Measurements from ENCODE around the gene PELI2.

The PELI2 gene

DNA sequence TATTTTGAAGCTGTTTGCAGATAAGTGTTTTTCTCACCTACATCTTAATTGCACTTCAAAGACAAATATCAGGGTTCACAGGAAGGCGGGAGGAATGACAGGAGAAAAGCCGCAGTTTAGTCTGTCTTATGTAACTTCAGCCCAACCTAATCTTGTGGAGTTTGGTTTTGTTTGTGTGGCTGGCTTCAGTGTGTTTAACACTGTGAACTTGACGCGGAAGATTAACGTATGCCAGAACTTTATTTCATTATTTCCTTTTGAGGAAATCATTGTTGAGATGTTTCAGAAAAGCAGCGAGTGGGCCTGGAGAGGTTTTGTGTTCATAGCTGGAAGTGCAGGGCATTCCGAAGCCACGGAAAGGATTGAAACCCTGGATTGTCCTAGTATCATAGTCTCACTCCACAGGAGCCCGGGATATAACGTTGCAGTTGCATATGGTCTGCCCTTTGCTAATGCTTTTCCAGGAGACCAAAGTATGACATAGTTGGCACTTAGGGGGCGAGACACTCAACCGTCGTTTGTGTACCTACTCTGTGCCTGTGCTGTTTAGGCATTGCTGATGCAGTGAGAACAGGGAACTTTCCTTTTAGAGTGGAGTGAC, 2.0 kb downstream of the PELI2 start:
- DNase-seq, result no peak

- no peak for DNase-seq
Measured at GRCh38 chr14:56121816-56122215, 3.6 kb downstream of the PELI2 start.

GRCh38 chr14:56122301-56122700, 4.1 kb downstream of the PELI2 start:
- DNase-seq, result no peak

GRCh38 chr14:56124327-56124726, 6.1 kb downstream of the PELI2 start:
- DNase-seq, result no peak

GRCh38 chr14:56125772-56126636, 7.8 kb downstream of the PELI2 start:
- DNase-seq, result no peak

- no peak for DNase-seq
Measured at GRCh38 chr14:56126637-56126913, 8.4 kb downstream of the PELI2 start.

- DNase-seq, result no peak
Measured at GRCh38 chr14:56127156-56127555, 8.9 kb downstream of the PELI2 start.

DNA sequence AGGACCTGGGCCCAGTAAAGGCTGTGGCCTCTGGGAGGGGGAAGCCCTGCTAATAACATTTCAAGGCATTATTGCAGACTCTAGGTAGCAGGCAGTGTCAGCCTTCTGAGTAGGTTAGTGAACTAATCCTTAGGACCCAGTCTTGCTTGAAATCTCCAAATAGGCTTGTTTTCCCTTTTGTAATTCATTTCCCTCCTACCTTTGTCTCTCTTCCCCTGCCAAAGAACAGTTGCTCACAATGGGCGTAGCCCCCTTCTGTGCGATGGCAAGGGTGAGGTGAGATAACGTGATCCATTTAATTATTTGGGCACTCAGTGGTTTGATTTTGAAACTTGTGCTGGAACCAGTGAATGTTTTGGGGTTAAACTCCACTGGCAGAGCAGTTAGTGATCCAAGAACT, 10.9 kb downstream of the PELI2 start:
- no peak for DNase-seq

DNA sequence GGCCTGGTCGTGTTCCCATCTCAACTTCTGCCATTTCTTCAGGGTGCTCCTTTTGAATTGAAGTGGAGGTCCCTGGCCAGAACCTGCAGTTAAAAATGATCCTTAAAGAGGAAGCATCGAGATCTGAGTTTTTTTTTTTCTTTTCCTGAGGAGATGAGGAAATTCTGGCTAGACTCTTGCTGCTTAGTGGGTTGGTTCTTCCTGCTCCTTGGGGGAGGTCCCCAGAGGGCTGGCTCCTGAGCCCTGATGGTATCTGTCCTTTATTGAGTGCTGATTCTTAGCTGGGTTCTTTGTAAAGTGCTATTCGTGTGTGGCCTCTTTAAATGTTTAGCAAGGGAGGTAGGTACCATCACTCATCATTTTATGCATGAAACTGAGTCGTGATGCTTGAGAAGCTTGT, 11.7 kb downstream of the PELI2 start:
- no peak for DNase-seq

GRCh38 chr14:56131004-56131864, 13.0 kb downstream of the PELI2 start:
- DNase-seq, result no peak

GRCh38 chr14:56131865-56132833, 13.9 kb downstream of the PELI2 start:
- DNase-seq, result no peak

- DNase-seq, result no peak
Measured at GRCh38 chr14:56133547-56133946, 15.3 kb downstream of the PELI2 start.

DNA sequence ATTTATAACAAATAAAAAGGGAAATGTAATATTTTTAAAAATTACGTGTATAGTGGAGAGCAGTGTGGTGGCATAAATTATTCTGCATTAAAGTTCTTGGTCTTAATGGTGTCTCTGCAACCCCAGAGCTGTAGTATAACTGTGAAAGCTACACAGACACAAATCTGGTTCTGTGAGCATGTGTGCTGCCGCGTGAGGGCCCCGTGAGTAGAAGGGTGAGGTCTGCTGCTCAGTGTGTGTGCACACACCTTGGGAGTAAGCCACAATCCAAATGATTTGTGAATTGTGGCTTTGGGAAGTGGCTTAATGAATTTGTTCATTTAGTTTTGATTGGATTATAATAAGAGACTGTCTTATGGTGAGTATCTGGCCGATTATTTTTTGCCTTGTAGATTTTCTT, 16.8 kb downstream of the PELI2 start:
- DNase-seq, result no peak

DNA sequence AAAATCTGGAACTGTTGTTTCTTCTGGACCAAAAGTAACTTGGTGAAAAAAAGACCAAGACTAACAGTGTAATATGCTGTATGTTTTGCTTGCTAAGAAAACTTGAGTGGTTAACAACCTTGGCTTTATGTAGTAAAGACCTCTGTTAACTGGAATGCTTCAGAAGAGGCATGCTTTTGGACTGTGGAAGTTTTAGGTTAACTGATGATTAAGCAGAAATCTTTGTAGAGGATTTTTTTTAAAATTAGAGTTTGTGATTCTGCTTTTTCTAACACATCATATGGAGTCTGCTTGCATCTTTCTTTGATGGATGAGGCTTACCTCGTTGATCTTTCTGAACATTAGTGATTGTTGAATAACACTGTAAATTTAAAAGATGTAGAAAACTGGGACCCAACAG, 17.5 kb downstream of the PELI2 start:
- DNase-seq, result no peak

GRCh38 chr14:56136571-56137452, 18.6 kb downstream of the PELI2 start:
- DNase-seq, result no peak

DNA sequence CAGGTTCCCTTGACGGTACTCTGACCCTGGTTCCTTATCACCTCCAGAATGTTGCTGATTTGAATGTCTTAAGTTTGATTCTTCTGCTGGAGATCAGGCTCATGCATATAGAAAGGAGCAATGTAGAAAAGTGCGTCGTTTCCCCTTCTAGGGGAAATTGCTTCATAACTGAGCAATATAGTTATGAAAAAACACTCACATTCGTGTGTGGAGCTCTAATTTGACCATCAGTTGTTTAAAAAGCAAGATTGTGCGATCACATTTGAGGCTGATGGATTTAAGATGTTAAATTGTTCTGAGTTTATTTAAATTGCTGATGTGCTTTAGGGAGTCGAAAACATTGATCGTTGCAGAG, 19.2 kb downstream of the PELI2 start:
- no peak for DNase-seq

DNA sequence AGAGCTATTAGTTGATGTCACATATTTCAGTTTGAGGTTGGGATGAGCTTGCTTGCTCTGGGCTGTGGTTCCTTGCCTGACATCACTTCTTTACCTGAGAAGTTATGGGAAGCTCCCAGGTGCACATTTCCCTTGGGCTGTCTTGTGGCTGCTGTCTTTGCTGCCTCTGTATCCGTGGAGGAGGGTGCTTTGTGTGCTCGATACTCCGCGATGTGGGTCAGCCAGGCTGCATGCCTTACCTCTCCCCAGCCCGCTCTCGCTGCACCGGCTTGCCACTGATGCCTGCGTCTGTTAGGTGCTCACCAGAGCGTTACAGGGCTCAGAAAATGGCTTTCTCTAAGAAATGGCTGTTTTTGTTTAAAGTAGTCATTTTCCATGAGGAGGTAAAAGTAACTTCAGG, 19.6 kb downstream of the PELI2 start:
- DNase-seq, result no peak

- DNase-seq, result no peak
Measured at GRCh38 chr14:56138928-56139327, 20.7 kb downstream of the PELI2 start.

DNA sequence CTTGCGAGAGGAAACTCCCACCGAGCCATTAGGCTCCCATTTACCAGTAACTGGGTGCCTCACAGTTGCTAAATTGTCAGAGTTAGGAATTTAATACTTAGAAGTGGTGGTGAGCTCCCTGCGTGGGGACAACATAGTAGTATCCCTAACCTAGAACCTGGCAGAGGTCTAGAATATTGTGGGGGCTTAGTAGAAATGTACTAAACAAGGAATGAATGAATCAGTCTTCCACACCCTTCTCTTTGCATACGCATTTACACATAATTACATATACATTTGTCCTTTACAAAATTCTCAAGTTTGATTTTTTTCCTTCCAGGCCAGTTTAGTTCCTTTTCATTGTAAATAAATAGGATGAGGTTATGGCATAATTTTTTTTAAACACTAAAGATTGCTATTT, 24.1 kb downstream of the PELI2 start:
- no peak for DNase-seq

GRCh38 chr14:56143025-56143424, 24.8 kb downstream of the PELI2 start:
- DNase-seq, result no peak

- DNase-seq, result no peak
Measured at GRCh38 chr14:56144176-56144575, 26.0 kb downstream of the PELI2 start.
